Measurements from ENCODE around the gene NPTX1.

- TF ChIP-seq MXI1 (conservative IDR thresholded peaks at IDR 0.05; ENCODE audit: poor library complexity, severe bottlenecking) (no peak), CTCF (IDR thresholded peaks at IDR 0.05; ENCODE audit: poor library complexity, severe bottlenecking) (no peak), POLR2AphosphoS5 (IDR thresholded peaks at IDR 0.05) (no peak), EZH2 (IDR thresholded peaks at IDR 0.05; ENCODE audit: borderline replicate concordance, insufficient read depth, low read length, poor library complexity, severe bottlenecking) (no peak), RAD21 (conservative IDR thresholded peaks at IDR 0.05) (no peak), SMC3 (conservative IDR thresholded peaks at IDR 0.05; ENCODE audit: poor library complexity) (no peak), REST (IDR thresholded peaks at IDR 0.05; ENCODE audit: borderline replicate concordance) (no peak)
These were observed 26.6 kb upstream of the NPTX1 start for GRCh38 chr17:80503031-80503430.

Measured in neural cell (in vitro differentiated cells).